Measurements from ENCODE around the gene TSPAN12. TPM values are rescaled to one million over a fixed set of nuclear protein-coding genes. Genes with fewer than 3 reads are reported as not detected.

The TSPAN12 gene
- total and polyA plus RNA-seq, 2 of the 4 experiments (the other 2 are of a cell fraction) = 0.36 to 0.72 TPM

GRCh38 chr7:120799813-120800475 lies 58.0 kb downstream of the TSPAN12 start:
- H3K18ac ChIP-seq (ENCODE audit: low read depth, low read length) = no peak overlapping the region
- dilution Hi-C loops (cut with HindIII; ENCODE audit: low sequenced_read_pairs, unreplicated experiment) = no loop called here
- intact Hi-C loops (cut with micrococcal nuclease) = loop anchor here (10.0 kb wide), 1 partner anchor 535 kb away; no protein-coding TSS in a partner anchor
- no peak overlapping the region for H2BK20ac ChIP-seq (ENCODE audit: low read depth, low read length)
- no peak overlapping the region for H4K91ac ChIP-seq (ENCODE audit: insufficient read depth, low read depth, low read length)
- no peaks in the 10 kb centered on the region for H3K4me1 ChIP-seq (ENCODE audit: control insufficient read depth, insufficient read depth, low read length)
- no peak overlapping the region for H2AK5ac ChIP-seq (ENCODE audit: low read depth, low read length)
- H3K23ac ChIP-seq (ENCODE audit: low read depth, low read length) = no peak overlapping the region
- no peaks in the 10 kb centered on the region for H3K9me1 ChIP-seq (ENCODE audit: insufficient read depth, low read length)
- H2AK9ac ChIP-seq (replicated peaks; ENCODE audit: low read depth, low read length, poor library complexity) = no peak overlapping the region
- H4K8ac ChIP-seq (ENCODE audit: low read depth in 2 of 2, low read length in 2 of 2) = no peak overlapping the region
- no peaks in the 10 kb centered on the region for H3K79me1 ChIP-seq (ENCODE audit: low read depth in 1 of 2, low read length in 2 of 2)
- no peaks in the 10 kb centered on the region for H3K9me3 ChIP-seq (ENCODE audit: control insufficient read depth, insufficient read depth, low read length)
- H3K4me2 ChIP-seq (ENCODE audit: low read depth, low read length) = no peak overlapping the region
- ChIA-PET POLR2A (ENCODE audit: unreplicated experiment) (no interaction called here), CTCF (interaction anchor here (0.7 kb wide), 1 partner anchor 8 kb away, joined by 4 read pairs; no protein-coding TSS in a partner anchor)
- H4K20me1 ChIP-seq (ENCODE audit: insufficient read depth, low read length) = no peaks in the 10 kb centered on the region
- no peak for DNase-seq
- no peak overlapping the region for H3K27ac ChIP-seq (ENCODE audit: insufficient read depth, low read length)
- H3K4me3 ChIP-seq (ENCODE audit: insufficient read depth, low read depth, low read length) = no peak overlapping the region
- H2BK5ac ChIP-seq (ENCODE audit: low read depth, low read length, poor library complexity, severe bottlenecking) = no peak overlapping the region
- BruUV-seq (replicated peaks) = no TSS peak
- in situ Hi-C loops (cut with MboI; ENCODE audit: low sequenced_read_pairs) = loop anchor here (10.0 kb wide), 1 partner anchor 125 kb away; no protein-coding TSS in a partner anchor
- no CpG with 5 or more reads among the region's 3 CpGs for WGBS, 2 experiments (ENCODE audit: extremely low coverage in 2 of 2, insufficient read length in 1 of 2)
- ATAC-seq (ENCODE audit: low read depth) = no peak
- no peak overlapping the region for H3K14ac ChIP-seq (replicated peaks; ENCODE audit: low read depth, low read length)
- peaks cover 8% of the 10 kb centered on the region; the same call in 1 of the 2 replicates for H3K36me3 ChIP-seq (ENCODE audit: control insufficient read depth, insufficient read depth, low read length)
- no peaks in the 10 kb centered on the region for H3K27me3 ChIP-seq (ENCODE audit: control insufficient read depth, insufficient read depth, low read length)
- H2BK120ac ChIP-seq (ENCODE audit: low read depth, low read length) = no peak overlapping the region
- H3K56ac ChIP-seq (ENCODE audit: extremely low read depth, insufficient read depth, low read length) = no peak overlapping the region
- TF ChIP-seq MAZ (IDR thresholded peaks at IDR 0.05; ENCODE audit: borderline replicate concordance, low read depth, low read length) (no peak), CEBPB (IDR thresholded peaks at IDR 0.05; ENCODE audit: low read depth, low read length) (no peak), CHD1 (IDR thresholded peaks at IDR 0.05; ENCODE audit: low read depth, low read length) (no peak), BHLHE40 (IDR thresholded peaks at IDR 0.05; ENCODE audit: low read depth, low read length) (no peak), RCOR1 (IDR thresholded peaks at IDR 0.05; ENCODE audit: insufficient replicate concordance, low read length) (no peak), RAD21 (IDR thresholded peaks at IDR 0.05; ENCODE audit: low read length) (no peak)
- H3K9ac ChIP-seq (ENCODE audit: low read depth, low read length) = no peak overlapping the region
- no peak overlapping the region for H4K5ac ChIP-seq (ENCODE audit: low read depth, low read length)
- no peak overlapping the region for H2AFZ ChIP-seq (replicated peaks; ENCODE audit: low read length, poor library complexity)
- H3K4ac ChIP-seq (ENCODE audit: low read depth, low read length) = no peak overlapping the region
- no peak overlapping the region for H2BK15ac ChIP-seq (ENCODE audit: low read depth, low read length)
